ENCODE measurements around the gene NLK. TPM values are rescaled to one million over a fixed set of nuclear protein-coding genes. Genes with fewer than 3 reads are reported as not detected.

NLK gene
- total and polyA plus RNA-seq, 2 donors (not counting 1 experiment from before 2014, with no cell fraction given): 12.7 to 24.8 TPM

DNA sequence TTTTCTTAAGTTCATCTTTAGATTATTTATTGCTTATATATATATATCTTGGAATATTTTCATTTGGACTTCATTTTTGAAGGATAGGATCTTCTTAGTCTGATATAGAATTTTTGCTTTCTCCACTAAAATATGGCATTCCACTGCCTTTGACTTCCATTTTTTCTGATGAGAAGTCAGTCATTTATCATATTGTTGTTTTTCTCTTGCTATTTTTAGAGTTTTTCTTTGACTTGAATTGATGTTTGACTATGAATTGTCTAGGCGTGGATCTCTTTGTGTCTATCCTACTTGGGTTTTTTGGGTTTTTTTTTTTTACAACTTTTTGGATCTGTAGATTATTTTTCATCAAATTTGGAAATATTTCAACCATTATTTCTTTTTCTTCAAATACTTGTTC lies 67.7 kb downstream of the NLK start:
- DNase-seq: no peak
- WGBS (ENCODE audit: insufficient coverage): no CpG with 5 or more reads among the region's 1 CpG

DNA sequence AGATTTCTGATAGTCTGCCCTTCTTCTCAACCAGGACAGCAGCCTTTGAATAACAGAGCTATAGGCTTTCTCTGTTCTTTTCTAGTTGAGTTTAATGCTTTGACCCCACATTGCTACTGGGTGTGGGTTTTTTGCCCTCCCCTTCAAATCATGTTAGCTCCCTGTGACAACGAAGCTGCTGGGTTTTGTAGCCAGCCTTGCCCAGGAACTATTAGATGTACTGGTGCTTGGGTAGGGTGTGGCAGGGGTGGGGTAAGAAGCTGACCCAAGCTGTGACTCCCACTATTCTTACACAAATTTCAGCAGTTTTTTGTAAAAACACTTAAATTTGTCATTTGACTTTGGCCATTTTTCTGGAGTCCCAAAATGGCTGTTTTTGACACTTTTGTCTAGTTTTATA lies 69.7 kb downstream of the NLK start:
- TF ChIP-seq CTCF (IDR thresholded peaks at IDR 0.05) (no peak), EZH2 (IDR thresholded peaks at IDR 0.05; ENCODE audit: borderline replicate concordance, insufficient read depth, low read depth, low read length, poor library complexity, severe bottlenecking) (no peak)
- ATAC-seq (ENCODE audit: low read depth) (no peak), DNase-seq (no peak)
- Mint-ChIP-seq H3K9me3 (ENCODE audit: insufficient read depth) (peaks cover 5% of the 10 kb centered on the region), H3K4me3 (no peak overlapping the region), H3K27ac (no peak overlapping the region), H3K4me1 (peaks cover 17% of the 10 kb centered on the region), H3K27me3 (no peaks in the 10 kb centered on the region)
- peaks cover 0 to 3% of the 10 kb centered on the region in 2 donors for H3K4me1 ChIP-seq (ENCODE audit: control insufficient read depth in 2 of 2, insufficient read depth in 2 of 2, low read length in 2 of 2)
- POLR2A ChIA-PET: no interaction called here
- CTCF ChIA-PET: no interaction called here
- intact Hi-C loops (cut with micrococcal nuclease): no loop called here
- no peak overlapping the region for H3K4me3 ChIP-seq (ENCODE audit: control extremely low read depth in 1 of 5, extremely low read depth in 1 of 5, insufficient read depth in 1 of 5, low read depth in 2 of 5, low read length in 4 of 5)
- H3K79me2 ChIP-seq (ENCODE audit: control insufficient read depth, insufficient read depth, low read length): peaks cover 36% of the 10 kb centered on the region
- WGBS (ENCODE audit: insufficient coverage): no CpG with 5 or more reads among the region's 1 CpG
- H2AFZ ChIP-seq (ENCODE audit: insufficient read depth, low read depth, low read length, poor library complexity, severe bottlenecking): no peak overlapping the region
- no peaks in the 10 kb centered on the region for H4K20me1 ChIP-seq (ENCODE audit: control insufficient read depth, insufficient read depth, low read length, poor library complexity, severe bottlenecking)
- no peaks in the 10 kb centered on the region for H3K9me3 ChIP-seq (ENCODE audit: control extremely low read depth in 1 of 3, control insufficient read depth in 2 of 3, insufficient read depth in 1 of 3, low read length in 2 of 3)
- H3K27me3 ChIP-seq (replicated peaks in 1 of 4; ENCODE audit: control extremely low read depth in 1 of 4, control insufficient read depth in 3 of 4, insufficient read depth in 4 of 4, low read length in 3 of 4): no peaks in the 10 kb centered on the region
- H3K4me2 ChIP-seq (replicated peaks; ENCODE audit: low read depth, low read length, poor library complexity, severe bottlenecking): no peak overlapping the region
- H3K9ac ChIP-seq (ENCODE audit: low read length): no peak overlapping the region
- H3K27ac ChIP-seq (ENCODE audit: low read length in 2 of 2): no peak overlapping the region
- no peaks in the 10 kb centered on the region for H3K36me3 ChIP-seq (replicated peaks in 1 of 2; ENCODE audit: control extremely low read depth in 1 of 2, control insufficient read depth in 1 of 2, extremely low read depth in 1 of 2, insufficient read depth in 2 of 2, low read length in 1 of 2)

More for the DNA sequence above, 67.7 kb downstream of the NLK start:
- ChIA-PET CTCF (no interaction called here), POLR2A (no interaction called here)
- Mint-ChIP-seq H3K9me3 (ENCODE audit: insufficient read depth) (peaks cover 5% of the 10 kb centered on the region), H3K4me1 (peaks cover 9% of the 10 kb centered on the region), H3K27me3 (no peaks in the 10 kb centered on the region), H3K4me3 (no peak overlapping the region), H3K27ac (no peak overlapping the region)
- ATAC-seq (ENCODE audit: low read depth): no peak
- H3K4me2 ChIP-seq (replicated peaks; ENCODE audit: low read depth, low read length, poor library complexity, severe bottlenecking): no peak overlapping the region
- no peak overlapping the region for H3K9ac ChIP-seq (ENCODE audit: low read length)
- no peaks in the 10 kb centered on the region for H3K4me1 ChIP-seq (ENCODE audit: control insufficient read depth in 2 of 2, insufficient read depth in 2 of 2, low read length in 2 of 2)
- H3K9me3 ChIP-seq (ENCODE audit: control extremely low read depth in 1 of 3, control insufficient read depth in 2 of 3, insufficient read depth in 1 of 3, low read length in 2 of 3): no peaks in the 10 kb centered on the region
- TF ChIP-seq EZH2 (IDR thresholded peaks at IDR 0.05; ENCODE audit: borderline replicate concordance, insufficient read depth, low read depth, low read length, poor library complexity, severe bottlenecking) (no peak), CTCF (IDR thresholded peaks at IDR 0.05) (no peak)
- H3K36me3 ChIP-seq (replicated peaks in 1 of 2; ENCODE audit: control extremely low read depth in 1 of 2, control insufficient read depth in 1 of 2, extremely low read depth in 1 of 2, insufficient read depth in 2 of 2, low read length in 1 of 2): no peaks in the 10 kb centered on the region
- no peaks in the 10 kb centered on the region for H4K20me1 ChIP-seq (ENCODE audit: control insufficient read depth, insufficient read depth, low read length, poor library complexity, severe bottlenecking)
- no peak overlapping the region for H3K27ac ChIP-seq (ENCODE audit: low read length in 2 of 2)
- intact Hi-C loops (cut with micrococcal nuclease): no loop called here
- no peak overlapping the region for H2AFZ ChIP-seq (ENCODE audit: insufficient read depth, low read depth, low read length, poor library complexity, severe bottlenecking)
- no peaks in the 10 kb centered on the region for H3K27me3 ChIP-seq (replicated peaks in 1 of 4; ENCODE audit: control extremely low read depth in 1 of 4, control insufficient read depth in 3 of 4, insufficient read depth in 4 of 4, low read length in 3 of 4)
- no peak overlapping the region for H3K4me3 ChIP-seq (ENCODE audit: control extremely low read depth in 1 of 5, extremely low read depth in 1 of 5, insufficient read depth in 1 of 5, low read depth in 2 of 5, low read length in 4 of 5)
- peaks cover 35% of the 10 kb centered on the region for H3K79me2 ChIP-seq (ENCODE audit: control insufficient read depth, insufficient read depth, low read length)

All from B cell (primary cell).